Lower lobe of right lung (tissue), 2 donors: Measurements from ENCODE around the gene EPB41L4B. TPM values are rescaled to one million over a fixed set of nuclear protein-coding genes. Genes with fewer than 3 reads are reported as not detected.

Experiments used
- ATAC-seq, 2 donors: fragments of 200-7000 bp; cut with Tn5 transposase; one replicate each; pipeline ENCODE4 v1.9.1; 2020 to 2022; ENCODE audit warnings: mild to moderate bottlenecking in 2 of 2, moderate library complexity in 2 of 2
- DNase-seq: peaks from one replicate; pipeline ENCODE4 v3.0.0-alpha.2; 2020
- H3K27ac ChIP-seq: fragments of 200-600 bp; one replicate; pipeline ENCODE4 v1.8.0; 2022
- H3K27me3 ChIP-seq: fragments of 200-600 bp; one replicate; pipeline ENCODE4 v1.8.0; 2022; ENCODE audit warnings: low read depth
- H3K36me3 ChIP-seq: fragments of 200-600 bp; one replicate; pipeline ENCODE4 v1.8.0; 2022; ENCODE audit warnings: mild to moderate bottlenecking
- H3K4me1 ChIP-seq: fragments of 200-600 bp; one replicate; pipeline ENCODE4 v1.8.0; 2022
- H3K4me3 ChIP-seq: fragments of 200-600 bp; one replicate; pipeline ENCODE4 v1.8.0; 2022; ENCODE audit warnings: mild to moderate bottlenecking
- H3K9me3 ChIP-seq: fragments of 200-600 bp; one replicate; pipeline ENCODE4 v1.8.0; 2022
- CTCF ChIP-seq: fragments of 200-600 bp; IDR thresholded peaks from one replicate; pipeline ENCODE4 v1.8.0; 2022; ENCODE audit warnings: antibody characterized with exemption, mild to moderate bottlenecking
- intact Hi-C: fragments of 100-400 bp; cut with DNase I; formaldehyde crosslinking; loops from one replicate; pipeline ENCODE4 v1.11.0; 2022
- total RNA-seq: library from RNA; stranded (reverse); fragmentation: NEBNext Ultra II Directional; extraction: Animal tissue kit (Norgen Biotek cat#: 25700); gene quantifications from one replicate; pipeline ENCODE4 v1.2.1, GENCODE V29; 2021
- donor health status: DM: no; HTN: yes; CAD: no; lungs with severe emphysema.

The EPB41L4B gene
- total RNA-seq, 1 donor from 2014 or later = 12.1 TPM

- Histone ChIP-seq H3K36me3 (no peaks in the 10 kb centered on the region), H3K4me1 (no peaks in the 10 kb centered on the region), H3K27ac (no peak overlapping the region), H3K9me3 (no peaks in the 10 kb centered on the region), H3K27me3 (no peaks in the 10 kb centered on the region), H3K4me3 (no peak overlapping the region)
- intact Hi-C loops = no loop called here
- no peak for TF ChIP-seq CTCF
- no peak for DNase-seq
- ATAC-seq = no peak
Measured at GRCh38 chr9:109258481-109259302, 62.2 kb downstream of the EPB41L4B start.

GRCh38 chr9:109256336-109256735 is 64.5 kb downstream of the EPB41L4B start:
- DNase-seq (no peak), ATAC-seq (no peak)
- Histone ChIP-seq H3K27me3 (no peaks in the 10 kb centered on the region), H3K27ac (no peak overlapping the region), H3K9me3 (no peaks in the 10 kb centered on the region), H3K4me3 (no peak overlapping the region), H3K4me1 (peaks cover 9% of the 10 kb centered on the region), H3K36me3 (no peaks in the 10 kb centered on the region)
- intact Hi-C loops = no loop called here
- no peak for TF ChIP-seq CTCF

GRCh38 chr9:109255394-109255793 is 65.5 kb downstream of the EPB41L4B start:
- no peak for DNase-seq
- H3K9me3 ChIP-seq = no peaks in the 10 kb centered on the region

GRCh38 chr9:109254317-109254716 is 66.5 kb downstream of the EPB41L4B start:
- no peaks in the 10 kb centered on the region for H3K27me3 ChIP-seq
- intact Hi-C loops = no loop called here
- no peaks in the 10 kb centered on the region for H3K9me3 ChIP-seq
- no peak for DNase-seq
- H3K4me3 ChIP-seq = no peak overlapping the region
- H3K36me3 ChIP-seq = no peaks in the 10 kb centered on the region
- no peak for TF ChIP-seq CTCF
- peaks cover 18% of the 10 kb centered on the region for H3K4me1 ChIP-seq
- ATAC-seq = no peak
- no peak overlapping the region for H3K27ac ChIP-seq

More at GRCh38 chr9:109255394-109255793, 65.5 kb downstream of the EPB41L4B start:
- no peak for ATAC-seq
- intact Hi-C loops = no loop called here
- no peaks in the 10 kb centered on the region for H3K36me3 ChIP-seq
- H3K27me3 ChIP-seq = no peaks in the 10 kb centered on the region
- no peak overlapping the region for H3K27ac ChIP-seq
- peaks cover 18% of the 10 kb centered on the region for H3K4me1 ChIP-seq
- no peak overlapping the region for H3K4me3 ChIP-seq
- no peak for TF ChIP-seq CTCF

- H3K4me1 ChIP-seq = peaks cover 18% of the 10 kb centered on the region
Measured at GRCh38 chr9:109253637-109254284, 67.1 kb downstream of the EPB41L4B start.

More at GRCh38 chr9:109253637-109254284, 67.1 kb downstream of the EPB41L4B start:
- Histone ChIP-seq H3K27me3 (no peaks in the 10 kb centered on the region), H3K9me3 (no peaks in the 10 kb centered on the region), H3K4me3 (no peak overlapping the region), H3K27ac (no peak overlapping the region), H3K36me3 (no peaks in the 10 kb centered on the region)
- intact Hi-C loops = no loop called here
- no peak for TF ChIP-seq CTCF
- ATAC-seq = peak; percentile 31 to 34
- DNase-seq = no peak
